ENCODE results near the gene PHTF1. TPM values are rescaled to one million over a fixed set of nuclear protein-coding genes. Genes with fewer than 3 reads are reported as not detected.

The PHTF1 gene
- total and polyA plus RNA-seq, 2 of the 4 experiments (the other 2 are of a cell fraction), result 9.6 to 13.3 TPM

- CTCF ChIA-PET, result interaction anchor here (2.6 kb wide), 1 partner anchor 542 kb away, joined by 8 read pairs; no protein-coding TSS in a partner anchor
- in situ Hi-C loops (cut with MboI; ENCODE audit: low sequenced_read_pairs), result loop anchor here (25.0 kb wide), 1 partner anchor 971 kb away; the partner anchor contains the start of genes PPM1J and RHOC
- Histone ChIP-seq H2AK9ac (replicated peaks; ENCODE audit: low read depth, low read length, poor library complexity) (no peak overlapping the region), H3K27ac (ENCODE audit: insufficient read depth, low read length) (peak overlapping the region; percentile 44; the same call in 1 of the 2 replicates), H3K4me1 (ENCODE audit: control insufficient read depth, insufficient read depth, low read length) (no peaks in the 10 kb centered on the region), H3K36me3 (ENCODE audit: control insufficient read depth, insufficient read depth, low read length) (0 out of 2 replicates have a peak, but pooled peaks cover 2% of the 10 kb centered on the region), H3K23ac (ENCODE audit: low read depth, low read length) (no peak overlapping the region), H4K20me1 (ENCODE audit: insufficient read depth, low read length) (no peaks in the 10 kb centered on the region), H3K27me3 (ENCODE audit: control insufficient read depth, insufficient read depth, low read length) (no peaks in the 10 kb centered on the region), H3K18ac (ENCODE audit: low read depth, low read length) (no peak overlapping the region; the same call in 1 of the 2 replicates), H3K9ac (ENCODE audit: low read depth, low read length) (no peak overlapping the region), H4K5ac (ENCODE audit: low read depth, low read length) (no peak overlapping the region), H3K4me3 (ENCODE audit: insufficient read depth, low read depth, low read length) (no peak overlapping the region), H3K4ac (ENCODE audit: low read depth, low read length) (no peak overlapping the region), H3K14ac (replicated peaks; ENCODE audit: low read depth, low read length) (no peak overlapping the region), H3K79me1 (ENCODE audit: low read depth in 1 of 2, low read length in 2 of 2) (no peaks in the 10 kb centered on the region), H2BK15ac (ENCODE audit: low read depth, low read length) (no peak overlapping the region), H2AK5ac (ENCODE audit: low read depth, low read length) (no peak overlapping the region), H2BK120ac (ENCODE audit: low read depth, low read length) (no peak overlapping the region), H3K56ac (ENCODE audit: extremely low read depth, insufficient read depth, low read length) (no peak overlapping the region), H3K4me2 (ENCODE audit: low read depth, low read length) (0 out of 2 replicates have a peak overlapping the region, but pooled peaks have one; percentile 33), H3K9me3 (ENCODE audit: control insufficient read depth, insufficient read depth, low read length) (no peaks in the 10 kb centered on the region), H4K91ac (ENCODE audit: insufficient read depth, low read depth, low read length) (no peak overlapping the region), H2AFZ (replicated peaks; ENCODE audit: low read length, poor library complexity) (no peak overlapping the region), H2BK5ac (ENCODE audit: low read depth, low read length, poor library complexity, severe bottlenecking) (peak overlapping the region; percentile 60), H4K8ac (ENCODE audit: low read depth in 2 of 2, low read length in 2 of 2) (no peak overlapping the region), H3K9me1 (ENCODE audit: insufficient read depth, low read length) (0 out of 2 replicates have a peak, but pooled peaks cover 2% of the 10 kb centered on the region), H2BK20ac (ENCODE audit: low read depth, low read length) (no peak overlapping the region)
- POLR2A ChIA-PET (ENCODE audit: unreplicated experiment), result no interaction called here
- WGBS, 2 experiments (ENCODE audit: extremely low coverage in 2 of 2, insufficient read length in 1 of 2), result 100% methylated on average over 3 of the region's 8 CpGs; no CpG with 5 or more reads in 1 of the 2 experiments
- DNase-seq, result no peak
- dilution Hi-C loops (cut with HindIII; ENCODE audit: low sequenced_read_pairs, unreplicated experiment), result no loop called here
- TF ChIP-seq RAD21 (IDR thresholded peaks at IDR 0.05; ENCODE audit: low read length) (no peak), SMC3 (IDR thresholded peaks at IDR 0.05; ENCODE audit: low read depth, low read length) (no peak), NFE2L2 (IDR thresholded peaks at IDR 0.05; ENCODE audit: low read depth, low read length) (no peak), RFX5 (IDR thresholded peaks at IDR 0.05; ENCODE audit: low read depth, low read length) (no peak), CEBPB (IDR thresholded peaks at IDR 0.05; ENCODE audit: low read depth, low read length) (no peak), BHLHE40 (IDR thresholded peaks at IDR 0.05; ENCODE audit: low read depth, low read length) (no peak), USF2 (IDR thresholded peaks at IDR 0.05; ENCODE audit: low read depth, low read length) (no peak), CHD1 (IDR thresholded peaks at IDR 0.05; ENCODE audit: low read depth, low read length) (no peak), MAZ (IDR thresholded peaks at IDR 0.05; ENCODE audit: borderline replicate concordance, low read depth, low read length) (no peak)
- TF ChIP-seq, protein P1, sequence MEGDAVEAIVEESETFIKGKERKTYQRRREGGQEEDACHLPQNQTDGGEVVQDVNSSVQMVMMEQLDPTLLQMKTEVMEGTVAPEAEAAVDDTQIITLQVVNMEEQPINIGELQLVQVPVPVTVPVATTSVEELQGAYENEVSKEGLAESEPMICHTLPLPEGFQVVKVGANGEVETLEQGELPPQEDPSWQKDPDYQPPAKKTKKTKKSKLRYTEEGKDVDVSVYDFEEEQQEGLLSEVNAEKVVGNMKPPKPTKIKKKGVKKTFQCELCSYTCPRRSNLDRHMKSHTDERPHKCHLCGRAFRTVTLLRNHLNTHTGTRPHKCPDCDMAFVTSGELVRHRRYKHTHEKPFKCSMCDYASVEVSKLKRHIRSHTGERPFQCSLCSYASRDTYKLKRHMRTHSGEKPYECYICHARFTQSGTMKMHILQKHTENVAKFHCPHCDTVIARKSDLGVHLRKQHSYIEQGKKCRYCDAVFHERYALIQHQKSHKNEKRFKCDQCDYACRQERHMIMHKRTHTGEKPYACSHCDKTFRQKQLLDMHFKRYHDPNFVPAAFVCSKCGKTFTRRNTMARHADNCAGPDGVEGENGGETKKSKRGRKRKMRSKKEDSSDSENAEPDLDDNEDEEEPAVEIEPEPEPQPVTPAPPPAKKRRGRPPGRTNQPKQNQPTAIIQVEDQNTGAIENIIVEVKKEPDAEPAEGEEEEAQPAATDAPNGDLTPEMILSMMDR (conservative IDR thresholded peaks at IDR 0.05; ENCODE audit: low read depth, low read length), result no peak
- ATAC-seq (ENCODE audit: low read depth), result no peak
- intact Hi-C loops (cut with micrococcal nuclease), result no loop called here
- TSS peak; percentile 35 for BruUV-seq (replicated peaks)
Measured at GRCh38 chr1:113683384-113684152, 75.7 kb downstream of the PHTF1 start.
